Astrocyte (in vitro differentiated cells and primary cell): Measurements from ENCODE around the gene METRN.

ENCODE experiments used
- EZH2 ChIP-seq: IDR thresholded peaks from 2 replicates; pipeline ENCODE4 v1.6.1; 2012; ENCODE audit warnings: mild to moderate bottlenecking, low read length, inconsistent platforms; ENCODE audit not compliant: insufficient read depth
- TF ChIP-seq, protein P1 (sequence below): IDR thresholded peaks from 2 replicates; pipeline ENCODE4 v1.5.1; 2011; ENCODE audit warnings: low read depth, mild to moderate bottlenecking, inconsistent platforms, low read length, moderate library complexity; ENCODE audit not compliant: insufficient read depth

DNA sequence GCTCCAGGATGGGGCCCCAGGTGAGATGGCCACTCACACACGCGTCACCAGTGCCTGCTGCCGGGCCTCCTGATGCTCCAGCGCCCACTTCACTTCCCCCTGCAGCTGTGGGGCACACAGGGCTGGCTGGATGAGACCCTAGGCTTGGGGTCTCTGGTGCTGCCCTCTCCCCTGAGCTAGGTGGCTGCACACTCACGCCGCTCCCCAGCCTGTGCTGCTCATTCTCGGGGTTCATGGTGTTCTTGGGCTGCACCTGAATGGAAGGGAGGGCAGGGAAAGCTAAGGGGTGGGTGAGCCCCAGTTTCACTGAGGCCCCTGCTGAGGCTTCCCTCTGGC, 10.1 kb downstream of the METRN start:
- TF ChIP-seq, protein P1, sequence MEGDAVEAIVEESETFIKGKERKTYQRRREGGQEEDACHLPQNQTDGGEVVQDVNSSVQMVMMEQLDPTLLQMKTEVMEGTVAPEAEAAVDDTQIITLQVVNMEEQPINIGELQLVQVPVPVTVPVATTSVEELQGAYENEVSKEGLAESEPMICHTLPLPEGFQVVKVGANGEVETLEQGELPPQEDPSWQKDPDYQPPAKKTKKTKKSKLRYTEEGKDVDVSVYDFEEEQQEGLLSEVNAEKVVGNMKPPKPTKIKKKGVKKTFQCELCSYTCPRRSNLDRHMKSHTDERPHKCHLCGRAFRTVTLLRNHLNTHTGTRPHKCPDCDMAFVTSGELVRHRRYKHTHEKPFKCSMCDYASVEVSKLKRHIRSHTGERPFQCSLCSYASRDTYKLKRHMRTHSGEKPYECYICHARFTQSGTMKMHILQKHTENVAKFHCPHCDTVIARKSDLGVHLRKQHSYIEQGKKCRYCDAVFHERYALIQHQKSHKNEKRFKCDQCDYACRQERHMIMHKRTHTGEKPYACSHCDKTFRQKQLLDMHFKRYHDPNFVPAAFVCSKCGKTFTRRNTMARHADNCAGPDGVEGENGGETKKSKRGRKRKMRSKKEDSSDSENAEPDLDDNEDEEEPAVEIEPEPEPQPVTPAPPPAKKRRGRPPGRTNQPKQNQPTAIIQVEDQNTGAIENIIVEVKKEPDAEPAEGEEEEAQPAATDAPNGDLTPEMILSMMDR: no peak
- no peak for TF ChIP-seq EZH2
